ENCODE results near the gene RANBP17.
"Not testable (repeated sequence)": the region's sequence is repeated elsewhere in the genome, so short reads cannot be mapped to it uniquely, and the experiment has no call there.

RANBP17 gene

DNA sequence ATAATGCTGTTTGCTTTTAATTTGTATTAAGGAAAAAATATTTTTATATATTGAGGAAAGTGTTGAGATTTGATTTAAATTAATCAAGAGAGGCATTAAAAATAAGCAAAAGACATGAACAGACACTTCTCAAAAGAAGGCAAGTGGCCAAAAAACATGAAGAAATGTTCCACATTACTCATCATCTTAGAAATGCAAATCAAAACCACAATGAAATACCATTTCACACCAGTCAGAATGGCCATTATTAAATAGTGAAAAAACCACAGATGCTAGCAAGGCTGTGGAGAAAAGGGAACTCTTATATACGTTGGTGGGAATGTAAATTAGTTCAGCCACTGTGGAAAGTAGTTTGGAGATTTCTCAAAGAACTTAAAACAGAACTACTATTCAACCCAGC lies 45.9 kb downstream of the RANBP17 start:
- TF ChIP-seq, protein P1, sequence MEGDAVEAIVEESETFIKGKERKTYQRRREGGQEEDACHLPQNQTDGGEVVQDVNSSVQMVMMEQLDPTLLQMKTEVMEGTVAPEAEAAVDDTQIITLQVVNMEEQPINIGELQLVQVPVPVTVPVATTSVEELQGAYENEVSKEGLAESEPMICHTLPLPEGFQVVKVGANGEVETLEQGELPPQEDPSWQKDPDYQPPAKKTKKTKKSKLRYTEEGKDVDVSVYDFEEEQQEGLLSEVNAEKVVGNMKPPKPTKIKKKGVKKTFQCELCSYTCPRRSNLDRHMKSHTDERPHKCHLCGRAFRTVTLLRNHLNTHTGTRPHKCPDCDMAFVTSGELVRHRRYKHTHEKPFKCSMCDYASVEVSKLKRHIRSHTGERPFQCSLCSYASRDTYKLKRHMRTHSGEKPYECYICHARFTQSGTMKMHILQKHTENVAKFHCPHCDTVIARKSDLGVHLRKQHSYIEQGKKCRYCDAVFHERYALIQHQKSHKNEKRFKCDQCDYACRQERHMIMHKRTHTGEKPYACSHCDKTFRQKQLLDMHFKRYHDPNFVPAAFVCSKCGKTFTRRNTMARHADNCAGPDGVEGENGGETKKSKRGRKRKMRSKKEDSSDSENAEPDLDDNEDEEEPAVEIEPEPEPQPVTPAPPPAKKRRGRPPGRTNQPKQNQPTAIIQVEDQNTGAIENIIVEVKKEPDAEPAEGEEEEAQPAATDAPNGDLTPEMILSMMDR (IDR thresholded peaks at IDR 0.05; ENCODE audit: low read depth, low read length, missing control alignments) = no peak
- no peak overlapping the region for H3K4me3 ChIP-seq (ENCODE audit: low read depth, low read length)
- no peak for DNase-seq (ENCODE audit: low read depth)

DNA sequence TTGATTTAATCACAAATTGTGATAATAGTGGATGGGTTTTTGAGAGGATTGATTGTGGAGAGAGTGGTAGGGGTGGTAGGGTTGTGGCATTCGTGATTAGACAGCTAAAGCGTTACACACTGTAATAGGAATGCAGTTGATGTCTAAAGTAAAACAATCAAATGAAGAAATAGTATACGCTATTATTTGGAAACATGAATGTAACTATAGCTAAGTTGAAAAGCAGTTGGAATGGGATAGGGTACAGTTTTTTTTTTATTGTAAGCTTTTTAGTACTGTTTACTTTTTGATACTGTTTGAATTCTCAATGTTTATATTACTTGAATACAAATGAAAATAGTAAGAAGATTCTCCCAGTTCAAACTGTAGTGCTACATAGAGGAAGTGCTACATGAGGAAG lies 51.8 kb downstream of the RANBP17 start:
- H3K4me3 ChIP-seq (ENCODE audit: low read depth, low read length) = no peak overlapping the region
- TF ChIP-seq, protein P1 (IDR thresholded peaks at IDR 0.05; ENCODE audit: low read depth, low read length, missing control alignments) = no peak
- no peak for DNase-seq (ENCODE audit: low read depth)

DNA sequence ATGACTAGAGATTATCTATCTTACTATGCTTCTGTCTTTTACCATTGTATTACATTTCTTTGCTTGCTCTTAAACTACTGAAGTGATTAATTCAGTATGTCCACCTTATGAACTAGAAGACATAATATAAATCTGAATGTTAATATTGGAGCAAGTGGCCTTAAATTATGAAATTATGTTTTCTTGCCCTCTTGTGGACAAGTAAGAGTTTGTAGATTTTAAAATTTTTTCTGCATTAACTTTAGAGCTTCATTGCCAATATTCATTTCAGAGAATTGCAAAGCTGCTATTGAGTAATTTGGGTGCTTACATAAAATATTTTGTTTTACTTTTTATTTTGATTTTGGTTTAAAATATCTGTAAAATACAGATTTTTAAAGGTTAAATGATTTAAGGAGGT lies 55.3 kb downstream of the RANBP17 start:
- DNase-seq (ENCODE audit: low read depth) = no peak
- no peak overlapping the region for H3K4me3 ChIP-seq (ENCODE audit: low read depth, low read length)
- TF ChIP-seq, protein P1 (IDR thresholded peaks at IDR 0.05; ENCODE audit: low read depth, low read length, missing control alignments) = no peak

DNA sequence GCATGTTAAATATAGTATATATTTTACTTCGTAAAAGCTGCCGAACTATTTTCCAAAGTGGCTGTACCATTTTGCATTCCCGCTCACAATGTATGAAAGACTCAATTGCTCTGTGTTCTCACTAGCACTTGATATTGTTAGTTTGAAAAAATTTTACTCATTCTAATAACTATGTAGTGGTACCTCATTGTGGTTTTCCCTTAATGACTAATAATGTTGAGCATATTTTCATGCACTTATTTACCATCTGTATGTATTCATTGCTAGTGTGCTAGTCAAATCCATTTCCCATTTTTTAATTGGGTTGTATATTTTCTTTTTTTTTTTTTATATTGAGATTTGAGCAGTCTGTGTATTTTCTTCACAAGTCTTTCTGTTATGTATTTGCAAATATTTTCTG lies 58.4 kb downstream of the RANBP17 start:
- TF ChIP-seq, protein P1 (IDR thresholded peaks at IDR 0.05; ENCODE audit: low read depth, low read length, missing control alignments) = no peak
- DNase-seq (ENCODE audit: low read depth) = no peak
- no peak overlapping the region for H3K4me3 ChIP-seq (ENCODE audit: low read depth, low read length)

DNA sequence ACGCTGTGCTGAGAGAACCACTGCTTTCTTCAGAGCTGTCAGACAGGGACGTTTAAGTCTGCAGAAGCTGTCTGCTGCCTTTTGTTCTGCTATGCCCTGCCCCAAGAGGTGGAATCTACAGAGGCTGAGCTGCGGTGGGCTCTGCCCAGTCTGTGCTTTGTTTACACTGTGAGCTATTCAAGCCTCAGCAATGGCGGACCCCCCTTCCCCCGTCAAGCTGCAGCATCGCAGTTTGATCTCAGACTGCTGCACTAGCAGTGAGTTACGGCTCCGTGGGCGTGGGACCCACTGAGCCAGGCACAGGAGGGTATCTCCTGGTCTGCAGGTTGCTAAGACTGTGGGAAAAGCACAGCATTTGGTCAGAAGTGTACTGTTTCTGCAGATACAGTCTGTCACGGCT lies 60.5 kb downstream of the RANBP17 start:
- DNase-seq (ENCODE audit: low read depth); H3K4me3 ChIP-seq (ENCODE audit: low read depth, low read length): not testable (repeated sequence)

DNA sequence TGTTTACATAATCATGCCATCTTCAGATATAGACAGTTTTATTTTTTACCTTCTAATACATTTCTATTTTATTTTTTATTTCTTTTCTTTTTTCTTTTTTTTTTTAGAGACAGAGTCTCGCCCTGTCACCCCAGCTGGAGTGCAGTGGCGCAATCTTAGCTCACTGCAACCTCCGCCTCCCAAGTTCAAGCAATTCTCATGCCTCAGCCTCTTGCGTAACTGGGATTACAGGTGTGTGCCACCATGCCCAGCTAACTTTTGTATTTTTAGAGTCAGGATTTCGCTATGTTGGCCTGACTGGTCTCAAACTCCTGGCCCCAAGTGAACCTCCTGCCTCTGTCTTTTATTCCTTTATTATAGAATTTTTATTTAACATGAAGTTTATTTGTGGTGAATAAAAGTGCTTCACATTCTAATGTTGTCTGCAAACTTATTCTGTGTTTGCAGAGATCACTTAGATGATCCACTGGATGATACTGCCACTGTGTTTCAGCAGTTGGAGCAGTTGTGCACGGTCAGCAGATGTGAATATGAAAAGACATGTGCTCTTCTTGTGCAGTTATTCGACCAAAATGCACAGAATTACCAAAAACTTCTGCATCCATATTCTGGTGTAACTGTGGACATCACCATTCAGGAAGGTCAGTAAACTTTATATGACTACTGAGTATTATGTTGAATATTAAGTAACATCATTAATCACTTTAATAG lies 62.2 kb downstream of the RANBP17 start:
- TF ChIP-seq, protein P1 (IDR thresholded peaks at IDR 0.05; ENCODE audit: low read depth, low read length, missing control alignments) = no peak
- no peak overlapping the region for H3K4me3 ChIP-seq (ENCODE audit: low read depth, low read length)
- DNase-seq (ENCODE audit: low read depth) = no peak

DNA sequence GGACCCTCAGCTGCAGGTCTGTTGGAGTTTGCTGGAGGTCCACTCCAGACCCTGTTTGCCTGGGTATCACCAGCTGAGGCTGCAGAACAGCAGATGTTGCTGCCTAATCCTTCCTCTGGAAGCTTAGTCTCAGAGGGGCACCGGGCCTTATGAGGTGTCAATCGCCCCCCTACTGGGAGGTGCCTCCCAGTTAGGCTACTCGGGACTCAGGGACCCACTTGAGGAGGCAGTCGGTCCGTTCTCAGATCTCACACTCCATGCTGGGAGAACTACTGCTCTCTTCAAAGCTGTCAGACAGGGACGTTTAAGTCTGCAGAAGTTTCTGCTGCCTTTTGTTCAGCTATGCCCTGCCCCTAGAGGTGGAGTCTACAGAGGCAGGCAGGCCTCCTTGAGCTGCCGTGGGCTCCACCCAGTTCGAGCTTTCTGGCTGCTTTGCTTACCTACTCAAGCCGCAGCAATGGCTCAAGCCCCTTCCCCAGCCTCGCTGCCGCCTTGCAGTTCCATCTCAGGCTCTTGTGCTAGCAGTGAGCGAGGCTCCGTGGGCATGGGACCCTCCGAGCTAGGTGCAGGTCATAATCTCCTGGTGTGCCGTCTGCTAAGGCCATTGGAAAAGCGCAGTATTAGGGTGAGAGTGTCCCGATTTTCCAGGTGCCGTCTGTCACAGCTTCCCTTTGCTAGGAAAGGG lies 73.9 kb downstream of the RANBP17 start:
- not testable (repeated sequence) for DNase-seq (ENCODE audit: low read depth); H3K4me3 ChIP-seq (ENCODE audit: low read depth, low read length)

DNA sequence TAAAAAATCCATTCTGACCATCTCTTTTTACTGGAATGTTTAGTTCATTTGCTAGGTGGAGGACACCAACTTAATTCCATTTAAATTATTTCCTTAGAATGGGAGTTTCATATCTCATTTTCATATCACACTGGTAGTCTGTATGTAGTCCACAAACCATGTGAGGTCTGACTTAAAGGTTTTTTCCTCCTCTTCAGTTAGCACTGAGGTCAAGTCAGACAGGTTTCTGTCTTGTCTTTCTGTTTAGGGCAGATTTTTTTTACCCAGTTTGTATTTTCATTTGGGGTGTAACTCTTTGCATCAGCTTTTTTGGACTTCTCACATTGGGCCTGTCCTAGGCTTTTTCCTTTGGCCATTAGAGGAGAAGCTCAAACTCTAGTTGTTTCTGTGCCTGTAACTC lies 75.3 kb downstream of the RANBP17 start:
- H3K4me3 ChIP-seq (ENCODE audit: low read depth, low read length) = no peak overlapping the region
- DNase-seq (ENCODE audit: low read depth) = no peak
- TF ChIP-seq, protein P1 (IDR thresholded peaks at IDR 0.05; ENCODE audit: low read depth, low read length, missing control alignments) = no peak
